ENCODE results near the gene PTPRF.

The PTPRF gene

GRCh38 chr1:43507296-43508295, 23.1 kb upstream of the PTPRF start:
- H3K4me2 ChIP-seq (ENCODE audit: insufficient read depth, low read length) = no peak overlapping the region

GRCh38 chr1:43509007-43509739, 21.5 kb upstream of the PTPRF start:
- TF ChIP-seq CTCF (IDR thresholded peaks at IDR 0.05; ENCODE audit: borderline replicate concordance, extremely low read depth, low read length, poor library complexity, severe bottlenecking) (no peak), EZH2 (IDR thresholded peaks at IDR 0.05; ENCODE audit: borderline replicate concordance, low read depth, low read length, severe bottlenecking) (no peak)
- Histone ChIP-seq H3K9ac (ENCODE audit: low read depth, low read length) (no peak overlapping the region), H3K4me2 (ENCODE audit: insufficient read depth, low read length) (no peak overlapping the region), H2AFZ (ENCODE audit: low read depth, low read length) (no peak overlapping the region), H3K79me2 (ENCODE audit: insufficient read depth, low read length) (no peaks in the 10 kb centered on the region), H3K27me3 (ENCODE audit: insufficient read depth, low read length, poor library complexity) (peaks cover 6% of the 10 kb centered on the region), H3K4me1 (ENCODE audit: insufficient read depth, low read length) (no peaks in the 10 kb centered on the region), H3K36me3 (ENCODE audit: insufficient read depth, low read length) (no peaks in the 10 kb centered on the region), H3K9me3 (ENCODE audit: insufficient read depth, low read length, severe bottlenecking) (no peaks in the 10 kb centered on the region), H3K27ac (ENCODE audit: low read length) (no peak overlapping the region), H3K4me3 (ENCODE audit: low read depth in 1 of 2, low read length in 2 of 2) (no peak overlapping the region), H4K20me1 (ENCODE audit: insufficient read depth, low read length) (no peaks in the 10 kb centered on the region)
- ATAC-seq (ENCODE audit: insufficient read depth, low read depth) (no peak), DNase-seq (no peak)

More at GRCh38 chr1:43507296-43508295, 23.1 kb upstream of the PTPRF start:
- TF ChIP-seq CTCF (IDR thresholded peaks at IDR 0.05; ENCODE audit: borderline replicate concordance, extremely low read depth, low read length, poor library complexity, severe bottlenecking) (no peak), EZH2 (IDR thresholded peaks at IDR 0.05; ENCODE audit: borderline replicate concordance, low read depth, low read length, severe bottlenecking) (no peak)
- H3K4me1 ChIP-seq (ENCODE audit: insufficient read depth, low read length) = no peaks in the 10 kb centered on the region
- no peak overlapping the region for H3K4me3 ChIP-seq (ENCODE audit: low read depth in 1 of 2, low read length in 2 of 2)
- H3K27me3 ChIP-seq (ENCODE audit: insufficient read depth, low read length, poor library complexity) = peaks cover 6% of the 10 kb centered on the region
- no peaks in the 10 kb centered on the region for H3K79me2 ChIP-seq (ENCODE audit: insufficient read depth, low read length)
- H3K27ac ChIP-seq (ENCODE audit: low read length) = no peak overlapping the region
- no peaks in the 10 kb centered on the region for H3K9me3 ChIP-seq (ENCODE audit: insufficient read depth, low read length, severe bottlenecking)
- no peak overlapping the region for H3K9ac ChIP-seq (ENCODE audit: low read depth, low read length)
- no peak for DNase-seq
- no peak for ATAC-seq (ENCODE audit: insufficient read depth, low read depth)
- no peaks in the 10 kb centered on the region for H4K20me1 ChIP-seq (ENCODE audit: insufficient read depth, low read length)
- no peaks in the 10 kb centered on the region for H3K36me3 ChIP-seq (ENCODE audit: insufficient read depth, low read length)
- H2AFZ ChIP-seq (ENCODE audit: low read depth, low read length) = no peak overlapping the region

DNA sequence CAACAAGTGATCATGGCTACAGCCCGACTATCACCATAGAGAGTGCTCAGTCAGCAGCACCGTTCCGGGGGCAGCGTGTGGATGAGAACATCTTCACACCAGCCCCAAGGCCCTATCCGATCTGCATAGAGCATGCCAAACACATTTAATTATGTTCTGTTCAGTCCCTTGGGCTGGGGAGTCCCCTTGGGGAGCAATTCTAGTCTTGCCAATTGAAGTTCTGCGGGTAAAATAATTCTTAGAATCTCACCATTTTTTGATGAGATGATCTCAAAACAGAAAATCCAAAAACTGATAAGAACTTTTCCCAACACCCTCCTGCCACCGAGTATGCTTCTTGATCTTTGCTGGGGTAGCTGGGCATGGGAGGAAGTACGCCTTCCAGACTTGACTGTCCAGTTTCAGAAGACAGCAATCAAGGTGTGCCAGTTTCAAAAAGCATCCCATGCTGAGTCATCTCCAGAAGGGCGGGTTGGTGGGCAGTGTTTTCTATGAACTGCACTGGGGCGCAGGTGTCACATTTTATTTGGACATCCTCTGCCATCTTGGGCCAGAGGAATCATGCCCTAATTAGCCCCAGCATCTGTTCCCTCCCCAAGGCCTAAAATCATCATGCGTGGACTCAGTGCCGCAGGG, 20.8 kb upstream of the PTPRF start:
- DNase-seq = no peak
- TF ChIP-seq CTCF (IDR thresholded peaks at IDR 0.05; ENCODE audit: borderline replicate concordance, extremely low read depth, low read length, poor library complexity, severe bottlenecking) = no peak
- TF ChIP-seq EZH2 (IDR thresholded peaks at IDR 0.05; ENCODE audit: borderline replicate concordance, low read depth, low read length, severe bottlenecking) = no peak
- no peaks in the 10 kb centered on the region for H3K79me2 ChIP-seq (ENCODE audit: insufficient read depth, low read length)
- no peaks in the 10 kb centered on the region for H3K36me3 ChIP-seq (ENCODE audit: insufficient read depth, low read length)
- H3K9me3 ChIP-seq (ENCODE audit: insufficient read depth, low read length, severe bottlenecking) = no peaks in the 10 kb centered on the region
- H4K20me1 ChIP-seq (ENCODE audit: insufficient read depth, low read length) = no peaks in the 10 kb centered on the region
- no peak overlapping the region for H3K4me2 ChIP-seq (ENCODE audit: insufficient read depth, low read length)
- H3K27me3 ChIP-seq (ENCODE audit: insufficient read depth, low read length, poor library complexity) = peaks cover 6% of the 10 kb centered on the region
- no peak for ATAC-seq (ENCODE audit: insufficient read depth, low read depth)
- H2AFZ ChIP-seq (ENCODE audit: low read depth, low read length) = no peak overlapping the region
- no peaks in the 10 kb centered on the region for H3K4me1 ChIP-seq (ENCODE audit: insufficient read depth, low read length)
- no peak overlapping the region for H3K27ac ChIP-seq (ENCODE audit: low read length)
- no peak overlapping the region for H3K9ac ChIP-seq (ENCODE audit: low read depth, low read length)
- H3K4me3 ChIP-seq (ENCODE audit: low read depth in 1 of 2, low read length in 2 of 2) = no peak overlapping the region
